Measurements from ENCODE around the gene KANSL1.

KANSL1 gene

GRCh38 chr17:46086821-46087220, 106.4 kb downstream of the KANSL1 start:
- in situ Hi-C loops (cut with HindIII; ENCODE audit: low sequenced_read_pairs), result loop anchor here (5.0 kb wide), 1 partner anchor 35 kb away; no protein-coding TSS in a partner anchor

- in situ Hi-C loops (cut with HindIII; ENCODE audit: low sequenced_read_pairs), result loop anchor here (5.0 kb wide), 1 partner anchor 37 kb away; no protein-coding TSS in a partner anchor
These were observed 107.7 kb downstream of the KANSL1 start for GRCh38 chr17:46085522-46085921.

GRCh38 chr17:46082257-46082656, 111.0 kb downstream of the KANSL1 start:
- in situ Hi-C loops (cut with HindIII; ENCODE audit: low sequenced_read_pairs), result no loop called here

- in situ Hi-C loops (cut with HindIII; ENCODE audit: low sequenced_read_pairs), result no loop called here
These were observed 112.3 kb downstream of the KANSL1 start for GRCh38 chr17:46081018-46081320.

- in situ Hi-C loops (cut with HindIII; ENCODE audit: low sequenced_read_pairs), result no loop called here
These were observed 112.9 kb downstream of the KANSL1 start for GRCh38 chr17:46080118-46081017.

GRCh38 chr17:46078675-46079074, 114.6 kb downstream of the KANSL1 start:
- in situ Hi-C loops (cut with HindIII; ENCODE audit: low sequenced_read_pairs), result no loop called here

GRCh38 chr17:46074540-46074939, 118.7 kb downstream of the KANSL1 start:
- in situ Hi-C loops (cut with HindIII; ENCODE audit: low sequenced_read_pairs), result no loop called here

- in situ Hi-C loops (cut with HindIII; ENCODE audit: low sequenced_read_pairs), result no loop called here
These were observed 120.2 kb downstream of the KANSL1 start for GRCh38 chr17:46072998-46073397.

- in situ Hi-C loops (cut with HindIII; ENCODE audit: low sequenced_read_pairs), result no loop called here
These were observed 121.4 kb downstream of the KANSL1 start for GRCh38 chr17:46071796-46072195.

GRCh38 chr17:46064460-46064859, 128.8 kb downstream of the KANSL1 start:
- in situ Hi-C loops (cut with HindIII; ENCODE audit: low sequenced_read_pairs), result no loop called here

GRCh38 chr17:46063241-46063640, 130.0 kb downstream of the KANSL1 start:
- in situ Hi-C loops (cut with HindIII; ENCODE audit: low sequenced_read_pairs), result no loop called here

- in situ Hi-C loops (cut with HindIII; ENCODE audit: low sequenced_read_pairs), result no loop called here
These were observed 131.8 kb downstream of the KANSL1 start for GRCh38 chr17:46061435-46061834.

GRCh38 chr17:46060461-46060860, 132.8 kb downstream of the KANSL1 start:
- in situ Hi-C loops (cut with HindIII; ENCODE audit: low sequenced_read_pairs), result no loop called here

- in situ Hi-C loops (cut with HindIII; ENCODE audit: low sequenced_read_pairs), result no loop called here
These were observed 133.7 kb downstream of the KANSL1 start for GRCh38 chr17:46059486-46059885.

GRCh38 chr17:46057366-46057765, 135.9 kb downstream of the KANSL1 start:
- in situ Hi-C loops (cut with HindIII; ENCODE audit: low sequenced_read_pairs), result no loop called here

GRCh38 chr17:46056800-46057304, 136.4 kb downstream of the KANSL1 start:
- in situ Hi-C loops (cut with HindIII; ENCODE audit: low sequenced_read_pairs), result no loop called here

- in situ Hi-C loops (cut with HindIII; ENCODE audit: low sequenced_read_pairs), result no loop called here
These were observed 139.2 kb downstream of the KANSL1 start for GRCh38 chr17:46053911-46054534.

GRCh38 chr17:46049656-46050055, 143.6 kb downstream of the KANSL1 start:
- in situ Hi-C loops (cut with HindIII; ENCODE audit: low sequenced_read_pairs), result no loop called here

GRCh38 chr17:46047856-46048255, 145.4 kb downstream of the KANSL1 start:
- in situ Hi-C loops (cut with HindIII; ENCODE audit: low sequenced_read_pairs), result no loop called here

- in situ Hi-C loops (cut with HindIII; ENCODE audit: low sequenced_read_pairs), result no loop called here
These were observed 145.8 kb downstream of the KANSL1 start for GRCh38 chr17:46047398-46047797.

GRCh38 chr17:46046957-46047356, 146.3 kb downstream of the KANSL1 start:
- in situ Hi-C loops (cut with HindIII; ENCODE audit: low sequenced_read_pairs), result no loop called here

GRCh38 chr17:46045639-46046038, 147.6 kb downstream of the KANSL1 start:
- in situ Hi-C loops (cut with HindIII; ENCODE audit: low sequenced_read_pairs), result no loop called here

Data from endothelial cell of hepatic sinusoid (primary cell).